WTC11 (cell line): ENCODE data around the gene ELMOD1. TPM values are rescaled to one million over a fixed set of nuclear protein-coding genes. Genes with fewer than 3 reads are reported as not detected.
"Not testable (repeated sequence)": the region's sequence is repeated elsewhere in the genome, so short reads cannot be mapped to it uniquely, and the experiment has no call there.

Experiments
- ATAC-seq: fragments of 200-7000 bp; cut with Tn5 transposase; 2 replicates; pipeline ENCODE4 v1.10.0; 2021; ENCODE audit warnings: mild to moderate bottlenecking, moderate library complexity
- CTCF ChIA-PET: fragments of 300-600 bp; sonication (Branson Sonifier 250); formaldehyde crosslinking; loops from one replicate; lab custom pipeline; 2021; ENCODE audit warnings: antibody characterized with exemption; lab: Charles Lee
- POLR2A ChIA-PET: fragments of 350-600 bp; sonication (Branson Sonifier 250); formaldehyde crosslinking; loops from one replicate; lab custom pipeline; 2021; ENCODE audit warnings: antibody characterized with exemption; lab: Charles Lee
- DNase-seq: peaks from one replicate; pipeline ENCODE4 v3.0.0; 2021; ENCODE audit warnings: low spot score
- H3K27ac Mint-ChIP-seq: 2 replicates; pipeline ENCODE4 v1.8.0; 2021; ENCODE audit warnings: mixed read lengths
- H3K27me3 Mint-ChIP-seq: 2 replicates; pipeline ENCODE4 v1.8.0; 2021; ENCODE audit warnings: low read depth, mild to moderate bottlenecking, moderate library complexity, mixed read lengths
- H3K36me3 Mint-ChIP-seq: 2 replicates; pipeline ENCODE4 v1.8.0; 2021; ENCODE audit warnings: mixed read lengths
- H3K4me1 Mint-ChIP-seq: 2 replicates; pipeline ENCODE4 v1.8.0; 2022; ENCODE audit warnings: mixed read lengths
- H3K4me3 Mint-ChIP-seq: 2 replicates; pipeline ENCODE4 v1.8.0; 2021; ENCODE audit warnings: mild to moderate bottlenecking, moderate library complexity, mixed read lengths
- H3K9me3 Mint-ChIP-seq: 2 replicates; pipeline ENCODE4 v1.8.0; 2021; ENCODE audit warnings: mixed read lengths
- AFF4 ChIP-seq: sonication (generic); formaldehyde crosslinking; IDR thresholded peaks from 2 replicates; pipeline ENCODE4 v1.8.1; 2023; ENCODE audit warnings: mild to moderate bottlenecking, missing genetic modification reagents, borderline replicate concordance
- EMX1 ChIP-seq: fragments of 250-450 bp; sonication (Bioruptor Pico); IDR thresholded peaks from 2 replicates; pipeline ENCODE4 v1.8.0; 2021; ENCODE audit warnings: mild to moderate bottlenecking
- ERG ChIP-seq: fragments of 250-450 bp; sonication (Bioruptor Pico); IDR thresholded peaks from 2 replicates; pipeline ENCODE4 v1.8.0; 2021; ENCODE audit warnings: mild to moderate bottlenecking
- GTF2I ChIP-seq: fragments of 250-450 bp; sonication (Bioruptor Pico); conservative IDR thresholded peaks from 2 replicates; pipeline ENCODE4 v1.4.0; 2021; ENCODE audit warnings: mild to moderate bottlenecking
- MXD4 ChIP-seq: fragments of 250-450 bp; sonication (Bioruptor Pico); IDR thresholded peaks from 2 replicates; pipeline ENCODE4 v1.8.0; 2021; ENCODE audit warnings: mild to moderate bottlenecking, moderate library complexity, borderline replicate concordance
- NFE2L1 ChIP-seq: sonication (generic); formaldehyde crosslinking; IDR thresholded peaks from 2 replicates; pipeline ENCODE4 v1.8.1; 2023; ENCODE audit warnings: missing genetic modification reagents
- PRRX2 ChIP-seq: fragments of 250-450 bp; sonication (Bioruptor Pico); IDR thresholded peaks from 2 replicates; pipeline ENCODE4 v1.8.0; 2021; ENCODE audit warnings: mild to moderate bottlenecking
- ZBTB21 ChIP-seq: sonication (generic); formaldehyde crosslinking; IDR thresholded peaks from 2 replicates; pipeline ENCODE4 v1.8.1; 2023; ENCODE audit warnings: mild to moderate bottlenecking, missing genetic modification reagents, borderline replicate concordance
- ZNF263 ChIP-seq: sonication (generic); formaldehyde crosslinking; IDR thresholded peaks from 2 replicates; pipeline ENCODE4 v1.8.1; 2022; ENCODE audit warnings: low read depth, mild to moderate bottlenecking, moderate library complexity, missing genetic modification reagents
- ZNF423 ChIP-seq: fragments of 250-450 bp; sonication (Bioruptor Pico); IDR thresholded peaks from 2 replicates; pipeline ENCODE4 v2.1.2; 2022; ENCODE audit warnings: mild to moderate bottlenecking, moderate library complexity
- ZNF512 ChIP-seq: sonication (generic); formaldehyde crosslinking; IDR thresholded peaks from 2 replicates; pipeline ENCODE4 v1.8.1; 2022; ENCODE audit warnings: missing genetic modification reagents, borderline replicate concordance
- ZNF671 ChIP-seq: fragments of 250-450 bp; sonication (Bioruptor Pico); IDR thresholded peaks from 2 replicates; pipeline ENCODE4 v1.8.0; 2021; ENCODE audit warnings: mild to moderate bottlenecking
- total RNA-seq: library from RNA; stranded (reverse); gene quantifications from 3 replicates; pipeline ENCODE4 v1.2.3, GENCODE V29; 2021
- TF ChIP-seq, protein P1 (sequence below): fragments of 200-600 bp; IDR thresholded peaks from 2 replicates; pipeline ENCODE4 v1.8.0; 2022; ENCODE audit warnings: antibody characterized with exemption
- TF ChIP-seq, protein P2 (sequence below): sonication (generic); formaldehyde crosslinking; IDR thresholded peaks from 2 replicates; pipeline ENCODE4 v1.8.1; 2022; ENCODE audit warnings: low read depth, missing genetic modification reagents, borderline replicate concordance

ELMOD1 gene
- total RNA-seq, 1 experiment from 2014 or later = 2.3 TPM

DNA sequence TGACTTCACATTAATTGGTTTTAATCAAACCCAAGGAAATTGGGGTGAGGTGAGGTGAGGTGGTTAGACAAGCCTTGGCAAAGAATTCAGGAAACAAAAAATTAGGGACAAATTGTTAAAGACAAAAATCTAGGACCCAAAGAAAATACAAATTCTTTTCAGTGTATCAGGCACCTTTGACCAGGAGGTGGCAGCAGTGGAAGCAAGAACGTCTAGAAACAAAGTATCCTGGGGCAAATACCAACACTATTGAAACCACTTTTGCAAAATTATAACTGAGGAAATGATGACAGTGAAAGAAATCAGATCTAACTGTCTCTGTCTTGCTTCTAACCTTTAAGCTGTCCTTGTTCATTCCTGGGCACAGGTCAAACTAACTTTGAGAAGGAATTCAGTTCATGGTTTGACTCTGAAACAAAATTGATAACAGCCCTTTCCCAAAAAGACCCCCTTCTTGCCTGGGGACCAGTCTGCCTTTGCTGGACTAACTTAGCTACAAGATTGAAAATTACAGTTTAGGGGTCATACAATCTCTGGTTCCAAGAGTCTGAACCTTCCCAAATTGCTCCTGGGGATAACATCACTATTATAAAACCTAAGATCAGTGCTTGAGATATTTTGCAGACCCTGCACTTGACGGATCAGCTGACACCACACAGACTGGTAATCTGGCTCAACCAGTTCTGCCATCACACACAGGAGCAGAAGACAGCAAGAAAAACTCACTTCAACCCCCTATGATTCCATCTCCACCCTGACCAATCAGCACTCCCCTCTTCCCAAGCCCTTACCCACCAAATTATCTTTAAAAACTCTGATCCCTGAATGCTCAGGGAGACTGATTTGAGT lies 14.2 kb upstream of the ELMOD1 start:
- TF ChIP-seq, protein P1, sequence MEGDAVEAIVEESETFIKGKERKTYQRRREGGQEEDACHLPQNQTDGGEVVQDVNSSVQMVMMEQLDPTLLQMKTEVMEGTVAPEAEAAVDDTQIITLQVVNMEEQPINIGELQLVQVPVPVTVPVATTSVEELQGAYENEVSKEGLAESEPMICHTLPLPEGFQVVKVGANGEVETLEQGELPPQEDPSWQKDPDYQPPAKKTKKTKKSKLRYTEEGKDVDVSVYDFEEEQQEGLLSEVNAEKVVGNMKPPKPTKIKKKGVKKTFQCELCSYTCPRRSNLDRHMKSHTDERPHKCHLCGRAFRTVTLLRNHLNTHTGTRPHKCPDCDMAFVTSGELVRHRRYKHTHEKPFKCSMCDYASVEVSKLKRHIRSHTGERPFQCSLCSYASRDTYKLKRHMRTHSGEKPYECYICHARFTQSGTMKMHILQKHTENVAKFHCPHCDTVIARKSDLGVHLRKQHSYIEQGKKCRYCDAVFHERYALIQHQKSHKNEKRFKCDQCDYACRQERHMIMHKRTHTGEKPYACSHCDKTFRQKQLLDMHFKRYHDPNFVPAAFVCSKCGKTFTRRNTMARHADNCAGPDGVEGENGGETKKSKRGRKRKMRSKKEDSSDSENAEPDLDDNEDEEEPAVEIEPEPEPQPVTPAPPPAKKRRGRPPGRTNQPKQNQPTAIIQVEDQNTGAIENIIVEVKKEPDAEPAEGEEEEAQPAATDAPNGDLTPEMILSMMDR = peak; percentile 50
- CTCF ChIA-PET = interaction anchor here (0.9 to 3.8 kb wide), 6 partner anchors 13 to 181 kb away, joined by 3 to 29 read pairs (median 4); no protein-coding TSS in a partner anchor
- H3K36me3 Mint-ChIP-seq, H3K27me3 Mint-ChIP-seq, H3K4me3 Mint-ChIP-seq, POLR2A ChIA-PET, H3K27ac Mint-ChIP-seq, H3K9me3 Mint-ChIP-seq: not testable (repeated sequence)
- H3K4me1 Mint-ChIP-seq = peaks cover 20% of the 10 kb centered on the region
- peak; percentile 52 for DNase-seq
- peak; percentile 42 for ATAC-seq

GRCh38 chr11:107577346-107577711 lies 13.6 kb upstream of the ELMOD1 start:
- ATAC-seq = no peak
- TF ChIP-seq EMX1 (CRISPR knock-in tag) = no peak
- no peak for TF ChIP-seq ZBTB21 (CRISPR knock-in tag)
- TF ChIP-seq ZNF423 (CRISPR knock-in tag) = no peak
- no peak for TF ChIP-seq MXD4
- no peak for TF ChIP-seq AFF4 (CRISPR knock-in tag)
- Mint-ChIP-seq H3K36me3 (peaks cover 5% of the 10 kb centered on the region), H3K4me3 (no peak overlapping the region), H3K27ac (no peak overlapping the region), H3K4me1 (peaks cover 23% of the 10 kb centered on the region), H3K27me3 (no peaks in the 10 kb centered on the region), H3K9me3 (peaks cover 7% of the 10 kb centered on the region)
- ChIA-PET POLR2A (interaction anchor here (0.7 kb wide), 1 partner anchor 1021 kb away, joined by 16 read pairs; no protein-coding TSS in a partner anchor), CTCF (interaction anchor here (1.0 to 3.8 kb wide), 3 partner anchors 21 to 112 kb away, joined by 3 to 29 read pairs (median 4); no protein-coding TSS in a partner anchor)
- no peak for DNase-seq

GRCh38 chr11:107579169-107579568 lies 11.8 kb upstream of the ELMOD1 start:
- peaks cover 23% of the 10 kb centered on the region for H3K4me1 Mint-ChIP-seq
- CTCF ChIA-PET = interaction anchor here (1.7 kb wide), 1 partner anchor 26 kb away, joined by 4 read pairs; no protein-coding TSS in a partner anchor
- TF ChIP-seq GTF2I (CRISPR knock-in tag) = peak; percentile 59; the same call in 1 of the 2 replicates
- TF ChIP-seq, all 79 proteins: peak for 1; not testable (repeated sequence) for 78
- H3K27ac Mint-ChIP-seq, DNase-seq, H3K36me3 Mint-ChIP-seq, POLR2A ChIA-PET, H3K27me3 Mint-ChIP-seq, H3K4me3 Mint-ChIP-seq, ATAC-seq, H3K9me3 Mint-ChIP-seq: not testable (repeated sequence)

- no peaks in the 10 kb centered on the region for H3K27me3 Mint-ChIP-seq
- peaks cover 7% of the 10 kb centered on the region for H3K9me3 Mint-ChIP-seq
- no peak overlapping the region for H3K4me3 Mint-ChIP-seq
- POLR2A ChIA-PET = no interaction called here
- peak overlapping the region; percentile 0; the same call in 1 of the 2 replicates for H3K27ac Mint-ChIP-seq
- ATAC-seq (peak; percentile 72), DNase-seq (no peak)
- H3K36me3 Mint-ChIP-seq = peaks cover 5% of the 10 kb centered on the region
- CTCF ChIA-PET = interaction anchor here (0.7 to 3.2 kb wide), 3 partner anchors 9 to 108 kb away, joined by 3 to 9 read pairs (median 3); no protein-coding TSS in a partner anchor
- peaks cover 23% of the 10 kb centered on the region for H3K4me1 Mint-ChIP-seq
- TF ChIP-seq, protein P1 = no peak
- TF ChIP-seq NFE2L1 (CRISPR knock-in tag) = no peak
- no peak for TF ChIP-seq EMX1 (CRISPR knock-in tag)
- TF ChIP-seq, protein P2, sequence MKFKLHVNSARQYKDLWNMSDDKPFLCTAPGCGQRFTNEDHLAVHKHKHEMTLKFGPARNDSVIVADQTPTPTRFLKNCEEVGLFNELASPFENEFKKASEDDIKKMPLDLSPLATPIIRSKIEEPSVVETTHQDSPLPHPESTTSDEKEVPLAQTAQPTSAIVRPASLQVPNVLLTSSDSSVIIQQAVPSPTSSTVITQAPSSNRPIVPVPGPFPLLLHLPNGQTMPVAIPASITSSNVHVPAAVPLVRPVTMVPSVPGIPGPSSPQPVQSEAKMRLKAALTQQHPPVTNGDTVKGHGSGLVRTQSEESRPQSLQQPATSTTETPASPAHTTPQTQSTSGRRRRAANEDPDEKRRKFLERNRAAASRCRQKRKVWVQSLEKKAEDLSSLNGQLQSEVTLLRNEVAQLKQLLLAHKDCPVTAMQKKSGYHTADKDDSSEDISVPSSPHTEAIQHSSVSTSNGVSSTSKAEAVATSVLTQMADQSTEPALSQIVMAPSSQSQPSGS (CRISPR knock-in tag) = no peak
- TF ChIP-seq PRRX2 (CRISPR knock-in tag) = no peak
- TF ChIP-seq ERG (CRISPR knock-in tag) = no peak
- no peak for TF ChIP-seq ZNF671 (CRISPR knock-in tag)
- no peak for TF ChIP-seq ZNF512 (CRISPR knock-in tag)
- no peak for TF ChIP-seq ZNF263
Observed at GRCh38 chr11:107581147-107581546, 9.8 kb upstream of the ELMOD1 start.
